T follicular helper cell (primary cell): ENCODE data around the gene RAC3.

Experiments used
- DNase-seq: peaks from one replicate; pipeline ENCODE4 v3.0.0-alpha.2; 2020; ENCODE audit warnings: low read depth

RAC3 gene

GRCh38 chr17:82041144-82041814 lies 9.8 kb downstream of the RAC3 start:
- no peak for DNase-seq

GRCh38 chr17:82042649-82043048 lies 11.2 kb downstream of the RAC3 start:
- no peak for DNase-seq

- no peak for DNase-seq
Observed at GRCh38 chr17:82043507-82043906, 12.0 kb downstream of the RAC3 start.

GRCh38 chr17:82045936-82046484 lies 14.5 kb downstream of the RAC3 start:
- no peak for DNase-seq

- no peak for DNase-seq
Observed at GRCh38 chr17:82046903-82047302, 15.4 kb downstream of the RAC3 start.

- DNase-seq = no peak
Observed at GRCh38 chr17:82047379-82047778, 15.9 kb downstream of the RAC3 start.

GRCh38 chr17:82047914-82048570 lies 16.6 kb downstream of the RAC3 start:
- DNase-seq = no peak

- no peak for DNase-seq
Observed at GRCh38 chr17:82048571-82048971, 17.1 kb downstream of the RAC3 start.

GRCh38 chr17:82049106-82049505 lies 17.6 kb downstream of the RAC3 start:
- DNase-seq = no peak

- no peak for DNase-seq
Observed at GRCh38 chr17:82049521-82049971, 18.1 kb downstream of the RAC3 start.

GRCh38 chr17:82050152-82050760 lies 18.8 kb downstream of the RAC3 start:
- no peak for DNase-seq

GRCh38 chr17:82050761-82051641 lies 19.5 kb downstream of the RAC3 start:
- DNase-seq = no peak

- peak; percentile 74 for DNase-seq
Observed at GRCh38 chr17:82051776-82052637, 20.5 kb downstream of the RAC3 start, which contains the start of the genes GPS1 and RFNG. TSS of gene GPS1 (plus strand) at chr17:82051898. CDS start at chr17:82051932, 34 bp downstream. TSS of gene RFNG (minus strand) at chr17:82051811. CDS start at chr17:82051766, 45 bp downstream.

- no peak for DNase-seq
Observed at GRCh38 chr17:82052638-82053059, 21.2 kb downstream of the RAC3 start.

- DNase-seq = no peak
Observed at GRCh38 chr17:82053130-82053529, 21.7 kb downstream of the RAC3 start.

GRCh38 chr17:82053556-82054263 lies 22.2 kb downstream of the RAC3 start:
- no peak for DNase-seq

- no peak for DNase-seq
Observed at GRCh38 chr17:82054351-82055022, 23.0 kb downstream of the RAC3 start.

GRCh38 chr17:82055023-82055964 lies 23.8 kb downstream of the RAC3 start:
- no peak for DNase-seq
